H1 (cell line): ENCODE results near the gene RFC1. TPM values are rescaled to one million over a fixed set of nuclear protein-coding genes. Genes with fewer than 3 reads are reported as not detected.
"Not testable (repeated sequence)": the region's sequence is repeated elsewhere in the genome, so short reads cannot be mapped to it uniquely, and the experiment has no call there.

Source experiments
- CTCF ChIA-PET: fragments of 300-600 bp; sonication (Branson Sonifier 250); formaldehyde crosslinking; loops from one replicate; lab custom pipeline; 2021; ENCODE audit not compliant: partially characterized antibody; lab: Charles Lee
- POLR2A ChIA-PET: fragments of 300-600 bp; sonication (Branson Sonifier 250); formaldehyde crosslinking; loops from one replicate; lab custom pipeline; 2021; ENCODE audit warnings: inconsistent platforms; ENCODE audit not compliant: partially characterized antibody; lab: Charles Lee
- DNase-seq, 2 experiments: peaks; one replicate each; pipeline versions ENCODE4 v3.0.0 to v3.0.0-alpha.2; 2010 to 2022; ENCODE audit warnings: low spot score in 2 of 2, low read depth in 1 of 2, mixed read lengths in 1 of 2
- FAIRE-seq: peaks from 2 replicates; lab custom pipeline; 2011; peaks lifted over from hg19 to GRCh38; lab: Jason Lieb, UNC
- H2AFZ ChIP-seq: 2 replicates; pipeline ENCODE4 v1.8.1; 2012; ENCODE audit warnings: low read length, inconsistent platforms
- H2AK5ac ChIP-seq: 2 replicates; pipeline ENCODE4 v1.6.1; 2013; ENCODE audit warnings: low read depth, low read length
- H2BK120ac ChIP-seq: replicated peaks from 2 replicates; pipeline ENCODE3; 2013; ENCODE audit warnings: low read depth, low read length, inconsistent platforms
- H2BK12ac ChIP-seq: 2 replicates; pipeline ENCODE4 v1.6.1; 2013; ENCODE audit warnings: low read depth, low read length
- H2BK15ac ChIP-seq: 2 replicates; pipeline ENCODE4 v1.6.1; 2013; ENCODE audit warnings: low read length
- H2BK20ac ChIP-seq: 2 replicates; pipeline ENCODE4 v1.6.1; 2013; ENCODE audit warnings: low read length
- H2BK5ac ChIP-seq: 2 replicates; pipeline ENCODE4 v1.6.1; 2013; ENCODE audit warnings: low read depth, low read length
- H3K14ac ChIP-seq: 2 replicates; pipeline ENCODE4 v1.6.1; 2013; ENCODE audit warnings: inconsistent platforms; ENCODE audit not compliant: insufficient read length
- H3K18ac ChIP-seq: 2 replicates; pipeline ENCODE4 v1.6.1; 2013; ENCODE audit warnings: low read length; ENCODE audit errors: extremely low read depth
- H3K23ac ChIP-seq: 2 replicates; pipeline ENCODE4 v1.6.1; 2013; ENCODE audit warnings: inconsistent platforms; ENCODE audit not compliant: insufficient read length
- H3K23me2 ChIP-seq: 2 replicates; pipeline ENCODE4 v1.6.1; 2013; ENCODE audit warnings: low read depth, low read length
- H3K27ac ChIP-seq: 2 replicates; pipeline ENCODE4 v1.6.1; 2011; ENCODE audit warnings: low read depth, low read length, inconsistent platforms
- H3K27me3 ChIP-seq, 4 experiments: replicated peaks in 1 of 4; 1 replicate in 1 of 4; 2 replicates in 3 of 4; pipeline versions ENCODE4 v1.6.1 to v1.8.1; 2011 to 2013; ENCODE audit warnings: low read length in 3 of 4, mild to moderate bottlenecking in 3 of 4, inconsistent platforms in 2 of 4, mixed read lengths in 2 of 4, moderate library complexity in 1 of 4; ENCODE audit not compliant: control insufficient read depth in 3 of 4, insufficient read depth in 3 of 4; ENCODE audit errors: extremely low read depth in 1 of 4
- H3K36me3 ChIP-seq, 4 experiments: 2 replicates each; pipeline versions ENCODE4 v1.6.1 to v1.8.1; 2011 to 2013; ENCODE audit warnings: mild to moderate bottlenecking in 4 of 4, low read length in 3 of 4, moderate library complexity in 2 of 4, control low read depth in 1 of 4, inconsistent platforms in 1 of 4; ENCODE audit not compliant: insufficient read depth in 4 of 4, control insufficient read depth in 2 of 4
- H3K4ac ChIP-seq: replicated peaks from 2 replicates; pipeline ENCODE3; 2013; ENCODE audit warnings: low read length, low read depth, mixed read lengths, inconsistent platforms; ENCODE audit not compliant: insufficient read length
- H3K4me1 ChIP-seq, 4 experiments: replicated peaks in 1 of 4; 1 replicate in 1 of 4; 2 replicates in 3 of 4; pipeline versions ENCODE4 v1.6.1 to v1.8.1; 2011 to 2013; ENCODE audit warnings: low read length in 3 of 4, inconsistent platforms in 2 of 4, mixed read lengths in 1 of 4; ENCODE audit not compliant: insufficient read depth in 4 of 4, control insufficient read depth in 3 of 4
- H3K4me2 ChIP-seq, 2 experiments: 2 replicates each; pipeline versions ENCODE4 v1.6.1 to v1.8.1; 2011 to 2013; ENCODE audit warnings: low read depth in 2 of 2, low read length in 2 of 2, control low read depth in 1 of 2, inconsistent platforms in 1 of 2, mild to moderate bottlenecking in 1 of 2; ENCODE audit not compliant: insufficient read depth in 1 of 2
- H3K4me3 ChIP-seq, 4 experiments: fragments of 200-600, 300-600 bp in 1 of 4; sonication (generic), shearing (Covaris generic), sonication (Bioruptor Twin) in 1 of 4; 2 replicates each; pipeline versions ENCODE4 v1.5.1 to v1.8.1; 2011 to 2016; ENCODE audit warnings: low read length in 4 of 4, low read depth in 3 of 4, control low read depth in 2 of 4, inconsistent platforms in 2 of 4, mild to moderate bottlenecking in 2 of 4, mixed read lengths in 1 of 4, moderate library complexity in 1 of 4; ENCODE audit not compliant: insufficient read depth in 2 of 4; ENCODE audit errors: extremely low read depth in 1 of 4
- H3K56ac ChIP-seq: replicated peaks from 2 replicates; pipeline ENCODE3; 2013; ENCODE audit warnings: low read depth, mild to moderate bottlenecking, mixed read lengths, low read length, inconsistent platforms; ENCODE audit not compliant: insufficient read length
- H3K79me1 ChIP-seq: 2 replicates; pipeline ENCODE4 v1.6.1; 2013; ENCODE audit warnings: low read depth, low read length, control low read depth
- H3K79me2 ChIP-seq, 2 experiments: 2 replicates each; pipeline versions ENCODE4 v1.6.1 to v1.8.1; 2012 to 2013; ENCODE audit warnings: low read length in 2 of 2, mild to moderate bottlenecking in 2 of 2, inconsistent platforms in 1 of 2; ENCODE audit not compliant: insufficient read depth in 2 of 2, control insufficient read depth in 1 of 2
- H3K9ac ChIP-seq, 4 experiments: replicated peaks in 1 of 4; 1 replicate in 1 of 4; 2 replicates in 3 of 4; pipeline versions ENCODE4 v1.6.1 to v1.8.1; 2011 to 2013; ENCODE audit warnings: low read depth in 3 of 4, low read length in 3 of 4, control low read depth in 2 of 4, mild to moderate bottlenecking in 2 of 4, moderate library complexity in 2 of 4, inconsistent platforms in 1 of 4; ENCODE audit errors: extremely low read depth in 1 of 4
- H3K9me3 ChIP-seq, 2 experiments: 2 replicates each; pipeline versions ENCODE4 v1.6.1 to v1.8.1; 2012 to 2013; ENCODE audit warnings: mild to moderate bottlenecking in 2 of 2, moderate library complexity in 2 of 2, control low read depth in 1 of 2, inconsistent platforms in 1 of 2, low read depth in 1 of 2, low read length in 1 of 2, mixed read lengths in 1 of 2; ENCODE audit not compliant: insufficient read depth in 2 of 2
- H4K20me1 ChIP-seq, 2 experiments: replicated peaks in 1 of 2; 2 replicates each; pipeline versions ENCODE3 to v1.8.1; 2011 to 2013; ENCODE audit warnings: inconsistent platforms in 2 of 2, low read length in 2 of 2, mild to moderate bottlenecking in 1 of 2; ENCODE audit not compliant: insufficient read depth in 2 of 2, control insufficient read depth in 1 of 2
- H4K5ac ChIP-seq: 2 replicates; pipeline ENCODE4 v1.6.1; 2013; ENCODE audit warnings: low read length, low read depth, mixed read lengths, inconsistent platforms; ENCODE audit not compliant: insufficient read length
- H4K8ac ChIP-seq: 2 replicates; pipeline ENCODE4 v1.8.0; 2013; ENCODE audit warnings: mild to moderate bottlenecking, moderate library complexity, low read length, inconsistent platforms; ENCODE audit not compliant: insufficient read depth; ENCODE audit errors: extremely low read depth
- H4K91ac ChIP-seq: replicated peaks from 2 replicates; pipeline ENCODE3; 2013; ENCODE audit warnings: low read length, mixed read lengths, inconsistent platforms; ENCODE audit not compliant: insufficient read length
- WGBS, 2 experiments: shearing (Covaris generic) in 1 of 2; methylation state at CpG; one replicate each; pipeline versions ENCODE4 v1.1.6 to v1.1.7; 2013 to 2015; ENCODE audit warnings: low lambda C conversion rate in 2 of 2, mixed read lengths in 2 of 2, inconsistent platforms in 1 of 2, low coverage in 1 of 2, missing lambda C conversion rate in 1 of 2; ENCODE audit not compliant: insufficient replicate concordance in 2 of 2, insufficient coverage in 1 of 2, insufficient read length in 1 of 2; ENCODE audit errors: extremely low coverage in 1 of 2, missing lambda C conversion rate in 1 of 2; 5-methylcytosine and 5-hydroxymethylcytosine counted together
- polyA plus RNA-seq, 7 experiments: library from polyadenylated mRNA; depleted of rRNA in 3 of 7; stranded (reverse) in 5 of 7; unstranded in 2 of 7; fragments of >200 nt in 5 of 7; fragments of 200-250 nt in 2 of 7; gene quantifications; 1 replicate in 5 of 7; 2 replicates in 1 of 7; 4 replicates in 1 of 7; pipeline versions ENCODE4 v1.2.1 to v1.2.3, GENCODE V29; 2011 to 2013; ENCODE audit warnings: missing spikeins in 2 of 7, mixed read lengths in 2 of 7
- total RNA-seq: library from RNA; stranded (reverse); fragmentation: NEBNext Ultra II Directional; extraction: Animal tissue kit (Norgen Biotek cat#: 25700); gene quantifications from 2 replicates; pipeline ENCODE4 v1.2.1, GENCODE V29; 2021

The RFC1 gene
- total and polyA plus RNA-seq, 2 of the 8 experiments (the other 6 are each of a cell fraction or from before 2014, with no cell fraction given): 16.0 to 83.8 TPM

DNA sequence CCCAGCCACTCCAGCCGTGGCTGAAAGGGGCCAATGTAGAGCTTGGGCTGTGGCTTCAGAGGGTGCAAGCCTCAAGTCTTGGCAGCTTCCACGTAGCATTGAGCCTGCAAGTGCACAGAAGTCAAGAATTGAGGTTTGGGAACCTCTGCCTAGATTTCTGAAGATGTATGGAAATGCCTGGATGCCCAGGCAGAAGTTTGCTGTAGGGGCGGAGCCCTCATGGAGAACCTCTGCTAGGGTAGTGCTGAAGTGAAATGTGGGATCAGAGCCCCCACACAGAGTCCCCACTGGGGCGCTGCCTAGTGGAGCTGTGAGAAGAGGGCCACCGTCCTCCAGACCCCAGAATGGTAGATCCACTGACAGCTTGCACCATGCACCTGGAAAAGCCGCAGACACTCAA is 5.0 kb upstream of the RFC1 start:
- FAIRE-seq, H4K8ac ChIP-seq: not testable (repeated sequence)
- 82% methylated on average over 6 of the region's 6 CpGs; no CpG with 5 or more reads in 1 of the 2 experiments for WGBS, 2 experiments

More for the DNA sequence above, 5.0 kb upstream of the RFC1 start:
- H3K79me1 ChIP-seq, H2BK15ac ChIP-seq, H2AFZ ChIP-seq, H3K4me3 ChIP-seq, H3K36me3 ChIP-seq, H3K79me2 ChIP-seq, H3K18ac ChIP-seq, H3K9ac ChIP-seq, H3K23me2 ChIP-seq, H3K27ac ChIP-seq, DNase-seq, H2BK12ac ChIP-seq, H4K91ac ChIP-seq, H4K5ac ChIP-seq, H2BK120ac ChIP-seq, H3K4me1 ChIP-seq, POLR2A ChIA-PET, H3K23ac ChIP-seq, H3K14ac ChIP-seq, H2BK20ac ChIP-seq, H3K4me2 ChIP-seq, H2AK5ac ChIP-seq, H4K20me1 ChIP-seq, H3K4ac ChIP-seq, H3K56ac ChIP-seq, H2BK5ac ChIP-seq: not testable (repeated sequence)
- CTCF ChIA-PET: interaction anchor here (0.9 kb wide), 1 partner anchor 26 kb away, joined by 3 read pairs; no protein-coding TSS in a partner anchor
- peaks cover 0 to 12% (median 6%) of the 10 kb centered on the region in 4 experiments; a peak in 5 of 7 replicates for H3K27me3 ChIP-seq
- H3K9me3 ChIP-seq: peaks cover 6 to 12% of the 10 kb centered on the region in 2 experiments; a peak in 2 of 4 replicates
